ENCODE data around the gene PSORS1C1.

PSORS1C1 gene

DNA sequence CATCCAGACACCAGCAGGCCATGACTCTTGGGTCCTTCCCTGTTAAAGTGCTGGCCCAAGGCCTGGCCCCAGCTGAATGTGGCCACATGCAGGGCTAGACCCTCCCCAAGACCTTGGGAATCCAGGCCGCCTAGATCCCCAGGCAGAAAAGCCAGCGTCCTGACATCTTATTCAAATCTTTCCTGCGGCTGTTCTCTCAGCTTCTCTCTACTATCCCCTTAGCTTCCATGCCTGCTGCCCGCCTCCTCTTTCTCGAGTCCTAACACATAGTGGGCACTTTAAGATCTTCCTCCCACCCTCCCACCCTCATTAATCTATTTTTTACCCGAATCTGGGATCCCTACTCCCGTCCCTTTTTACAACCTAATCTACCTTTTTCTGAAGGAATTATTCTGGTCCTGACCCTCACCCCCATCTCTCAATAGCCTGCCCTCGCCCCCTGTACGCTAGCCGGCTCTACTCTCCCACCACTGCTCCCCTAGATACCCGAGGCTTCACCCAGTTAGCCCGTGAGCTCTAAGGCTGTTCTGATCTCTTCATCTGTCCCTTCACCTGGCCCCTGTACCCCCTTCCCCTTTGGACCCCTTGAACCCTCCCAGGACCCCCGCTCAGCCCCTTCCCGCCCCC lies 43.0 kb downstream of the PSORS1C1 start, which contains the start of gene CCHCR1:
Gene CCHCR1, minus strand, starts transcription at position 290 of the 627 bp plus-strand sequence. Its CDS starts 202 bp downstream, at position 88.
- Histone ChIP-seq H3K27ac (peak within 1 kb of the TSS; percentile 74), H3K4me1 (ENCODE audit: control insufficient read depth in 1 of 2, insufficient read depth in 1 of 2, low read depth in 1 of 2, low read length in 1 of 2) (peaks cover 25 to 26% of the 10 kb centered on the region in 2 experiments), H3K9me3 (no peaks in the 10 kb centered on the region), H3K4me3 (ENCODE audit: low read depth in 1 of 2, low read length in 1 of 2) (peak within 1 kb of the TSS; percentile 64 to 92), H3K27me3 (no peaks in the 10 kb centered on the region), H3K36me3 (peaks cover 3% of the 10 kb centered on the region)
- TF ChIP-seq, protein P1, sequence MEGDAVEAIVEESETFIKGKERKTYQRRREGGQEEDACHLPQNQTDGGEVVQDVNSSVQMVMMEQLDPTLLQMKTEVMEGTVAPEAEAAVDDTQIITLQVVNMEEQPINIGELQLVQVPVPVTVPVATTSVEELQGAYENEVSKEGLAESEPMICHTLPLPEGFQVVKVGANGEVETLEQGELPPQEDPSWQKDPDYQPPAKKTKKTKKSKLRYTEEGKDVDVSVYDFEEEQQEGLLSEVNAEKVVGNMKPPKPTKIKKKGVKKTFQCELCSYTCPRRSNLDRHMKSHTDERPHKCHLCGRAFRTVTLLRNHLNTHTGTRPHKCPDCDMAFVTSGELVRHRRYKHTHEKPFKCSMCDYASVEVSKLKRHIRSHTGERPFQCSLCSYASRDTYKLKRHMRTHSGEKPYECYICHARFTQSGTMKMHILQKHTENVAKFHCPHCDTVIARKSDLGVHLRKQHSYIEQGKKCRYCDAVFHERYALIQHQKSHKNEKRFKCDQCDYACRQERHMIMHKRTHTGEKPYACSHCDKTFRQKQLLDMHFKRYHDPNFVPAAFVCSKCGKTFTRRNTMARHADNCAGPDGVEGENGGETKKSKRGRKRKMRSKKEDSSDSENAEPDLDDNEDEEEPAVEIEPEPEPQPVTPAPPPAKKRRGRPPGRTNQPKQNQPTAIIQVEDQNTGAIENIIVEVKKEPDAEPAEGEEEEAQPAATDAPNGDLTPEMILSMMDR (IDR thresholded peaks at IDR 0.05): no peak

DNA sequence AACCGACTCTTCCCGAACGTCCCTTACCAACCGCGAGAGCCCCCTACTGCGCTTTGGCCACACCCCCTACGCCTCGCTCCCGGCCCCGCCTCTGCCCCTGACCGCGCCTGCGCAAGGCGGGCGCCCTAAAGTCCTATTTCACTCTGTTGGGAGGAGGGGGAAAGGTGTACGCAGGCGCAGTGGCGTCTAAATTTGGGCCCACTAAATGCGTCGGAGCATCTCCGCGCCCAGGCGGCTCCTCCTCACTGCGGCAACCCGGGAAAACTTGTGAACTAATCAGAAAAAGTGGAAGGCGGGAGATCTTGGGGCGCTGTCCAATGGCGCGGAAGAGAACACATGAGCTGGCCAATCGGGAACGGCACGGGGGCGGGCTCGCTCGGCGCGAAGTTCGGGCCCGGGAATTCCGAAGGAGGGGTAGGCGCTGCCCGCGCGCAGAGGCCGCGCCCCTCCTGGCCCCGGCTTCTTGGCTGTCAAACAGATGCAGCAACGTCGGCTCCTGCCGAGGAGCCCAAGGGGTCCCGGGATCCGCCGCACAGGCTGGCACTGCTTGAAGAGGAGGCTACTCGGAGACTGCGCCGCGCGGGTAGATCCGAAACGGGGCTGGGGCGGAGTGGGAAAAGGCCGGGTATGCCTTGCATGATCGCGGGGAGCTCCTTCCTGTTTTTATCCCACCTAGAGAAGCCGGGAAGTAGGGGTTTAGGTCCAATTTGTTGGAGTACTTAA lies 43.7 kb downstream of the PSORS1C1 start, which contains the start of gene TCF19:
Gene TCF19, plus strand, starts transcription at position 450 of the 723 bp plus-strand sequence. CDS start 881 bp downstream, outside the sequence.
- TF ChIP-seq, protein P1 (IDR thresholded peaks at IDR 0.05): peak; percentile 50
- no peaks in the 10 kb centered on the region for H3K9me3 ChIP-seq
- peaks cover 25 to 31% of the 10 kb centered on the region in 2 experiments for H3K4me1 ChIP-seq (ENCODE audit: control insufficient read depth in 1 of 2, insufficient read depth in 1 of 2, low read depth in 1 of 2, low read length in 1 of 2)
- H3K27ac ChIP-seq: peak within 1 kb of the TSS; percentile 74
- peak within 1 kb of the TSS; percentile 64 to 92 for H3K4me3 ChIP-seq (ENCODE audit: low read depth in 1 of 2, low read length in 1 of 2)
- peaks cover 8% of the 10 kb centered on the region for H3K36me3 ChIP-seq
- H3K27me3 ChIP-seq: no peaks in the 10 kb centered on the region

DNA sequence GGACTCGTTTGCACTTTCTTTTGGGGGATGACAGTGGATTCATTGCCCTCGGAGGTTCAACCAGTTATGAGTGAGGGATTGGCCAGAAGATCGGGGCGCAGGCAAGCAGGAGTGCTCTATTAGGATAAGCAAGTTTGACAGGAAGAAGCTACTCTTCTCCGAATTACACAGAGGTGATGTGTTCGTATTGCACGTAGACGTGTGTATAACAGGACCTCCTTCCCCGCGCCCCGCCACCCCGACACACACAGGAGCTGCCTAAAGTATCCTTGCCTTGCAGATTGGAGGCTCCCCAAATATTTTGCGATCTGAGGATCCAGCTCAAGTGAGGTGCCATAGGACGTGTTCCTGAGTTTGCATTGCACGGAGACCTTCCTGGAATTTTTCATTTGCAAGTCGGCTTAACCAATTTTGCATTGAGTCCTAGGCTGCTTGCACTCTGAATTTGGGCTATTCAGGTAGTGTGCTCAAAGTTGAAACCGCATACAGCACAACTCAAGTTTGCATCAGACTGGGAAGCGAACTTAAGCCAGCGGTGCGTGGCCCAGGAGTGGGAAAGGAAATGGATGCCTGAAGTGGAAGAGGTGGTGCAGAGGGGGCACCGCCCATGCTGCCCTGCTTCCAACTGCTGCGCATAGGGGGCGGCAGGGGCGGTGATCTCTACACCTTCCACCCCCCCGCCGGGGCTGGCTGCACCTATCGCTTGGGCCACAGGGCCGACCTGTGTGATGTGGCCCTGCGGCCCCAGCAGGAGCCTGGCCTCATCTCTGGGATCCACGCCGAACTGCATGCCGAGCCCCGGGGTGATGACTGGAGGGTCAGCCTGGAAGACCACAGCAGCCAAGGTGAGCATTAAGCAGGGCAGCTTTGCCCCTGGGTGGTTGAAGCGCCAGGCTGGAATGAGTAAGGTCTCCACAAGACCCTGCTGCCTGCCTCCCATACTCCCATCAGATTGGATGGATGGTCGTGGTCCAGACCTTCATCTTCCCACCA lies 44.6 kb downstream of the PSORS1C1 start:
- H3K36me3 ChIP-seq: peaks cover 9% of the 10 kb centered on the region
- TF ChIP-seq, protein P1 (IDR thresholded peaks at IDR 0.05): no peak
- H3K4me3 ChIP-seq (ENCODE audit: low read depth in 1 of 2, low read length in 1 of 2): peak overlapping the region; percentile 64 to 92
- H3K27me3 ChIP-seq: no peaks in the 10 kb centered on the region
- H3K27ac ChIP-seq: peak overlapping the region; percentile 74
- no peaks in the 10 kb centered on the region for H3K9me3 ChIP-seq
- H3K4me1 ChIP-seq (ENCODE audit: control insufficient read depth in 1 of 2, insufficient read depth in 1 of 2, low read depth in 1 of 2, low read length in 1 of 2): peaks cover 25 to 31% of the 10 kb centered on the region in 2 experiments

DNA sequence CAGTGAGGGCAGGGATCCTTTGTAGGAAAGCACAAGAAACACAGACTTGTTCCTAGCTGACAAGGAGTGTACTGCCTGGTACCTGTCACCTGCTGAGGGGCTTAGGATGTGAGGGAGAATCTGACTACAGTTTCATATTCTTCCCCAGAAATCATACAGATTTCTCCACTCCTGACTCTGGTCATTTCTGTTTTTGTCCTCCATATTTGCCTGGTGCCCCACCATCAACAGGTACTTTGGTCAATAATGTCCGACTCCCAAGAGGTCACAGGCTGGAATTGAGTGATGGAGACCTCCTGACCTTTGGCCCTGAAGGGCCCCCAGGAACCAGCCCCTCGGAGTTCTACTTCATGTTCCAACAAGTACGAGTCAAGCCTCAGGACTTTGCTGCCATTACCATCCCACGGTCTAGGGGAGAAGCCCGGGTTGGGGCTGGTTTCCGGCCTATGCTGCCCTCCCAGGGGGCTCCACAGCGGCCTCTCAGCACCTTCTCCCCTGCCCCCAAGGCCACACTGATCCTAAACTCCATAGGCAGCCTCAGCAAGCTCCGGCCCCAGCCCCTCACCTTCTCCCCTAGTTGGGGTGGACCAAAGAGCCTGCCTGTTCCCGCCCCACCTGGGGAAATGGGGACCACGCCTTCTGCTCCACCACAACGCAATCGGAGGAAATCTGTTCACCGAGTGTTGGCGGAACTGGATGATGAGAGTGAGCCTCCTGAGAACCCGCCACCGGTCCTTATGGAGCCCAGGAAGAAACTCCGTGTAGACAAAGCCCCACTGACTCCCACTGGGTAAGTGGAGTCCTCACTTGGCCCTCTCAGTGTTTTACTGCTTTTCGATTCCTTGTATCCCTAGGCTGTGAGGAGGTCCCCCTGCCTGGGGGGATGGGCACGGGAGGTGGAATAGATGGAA lies 46.9 kb downstream of the PSORS1C1 start:
- TF ChIP-seq, protein P1 (IDR thresholded peaks at IDR 0.05): no peak
- no peak overlapping the region for H3K4me3 ChIP-seq (ENCODE audit: low read depth in 1 of 2, low read length in 1 of 2)
- no peak overlapping the region for H3K27ac ChIP-seq
- H3K9me3 ChIP-seq: no peaks in the 10 kb centered on the region
- peaks cover 25 to 31% of the 10 kb centered on the region in 2 experiments for H3K4me1 ChIP-seq (ENCODE audit: control insufficient read depth in 1 of 2, insufficient read depth in 1 of 2, low read depth in 1 of 2, low read length in 1 of 2)
- H3K27me3 ChIP-seq: no peaks in the 10 kb centered on the region
- H3K36me3 ChIP-seq: peaks cover 19% of the 10 kb centered on the region
